Caco-2 (cell line): ENCODE results near the gene BBX. TPM values are rescaled to one million over a fixed set of nuclear protein-coding genes. Genes with fewer than 3 reads are reported as not detected.

Experiments
- BruUV-seq: library from RNA; stranded (reverse); fragments of 400-500 nt; replicated peaks from 2 replicates; lab custom pipeline; 2021; lab: Mats Ljungman, UMichigan
- CTCF ChIA-PET: fragments of 300-600 bp; sonication (Branson Sonifier 250); formaldehyde crosslinking; loops from one replicate; lab custom pipeline; 2022; ENCODE audit warnings: antibody characterized with exemption; lab: Charles Lee
- POLR2A ChIA-PET: fragments of 300-600 bp; sonication (Branson Sonifier 250); formaldehyde crosslinking; loops from one replicate; lab custom pipeline; 2022; ENCODE audit warnings: antibody characterized with exemption; lab: Charles Lee
- DNase-seq, 2 experiments: peaks; one replicate each; pipeline versions ENCODE4 v3.0.0 to v3.0.0-alpha.2; 2020 to 2022
- H3K27me3 ChIP-seq: replicated peaks from 2 replicates; pipeline ENCODE4 v1.6.0; 2011; ENCODE audit warnings: low read length; ENCODE audit not compliant: control insufficient read depth, insufficient read depth
- H3K36me3 ChIP-seq: 2 replicates; pipeline ENCODE4 v1.5.1; 2011; ENCODE audit warnings: low read length; ENCODE audit not compliant: control insufficient read depth, insufficient read depth
- H3K4me1 ChIP-seq: fragments of 250-450 bp; sonication (Bioruptor Pico); 2 replicates; pipeline ENCODE4 v1.5.1; 2020; ENCODE audit warnings: mild to moderate bottlenecking
- H3K4me3 ChIP-seq: 2 replicates; pipeline ENCODE4 v1.5.1; 2011; ENCODE audit warnings: low read depth, mild to moderate bottlenecking, control low read depth, low read length
- H3K9me3 ChIP-seq: fragments of 250-450 bp; sonication (Bioruptor Pico); 2 replicates; pipeline ENCODE4 v1.5.1; 2020; ENCODE audit warnings: mild to moderate bottlenecking, moderate library complexity
- H3K27ac Mint-ChIP-seq: one replicate; pipeline ENCODE4 v1.8.0; 2022; ENCODE audit warnings: mixed read lengths; ENCODE audit not compliant: unreplicated experiment
- H3K27me3 Mint-ChIP-seq: one replicate; pipeline ENCODE4 v1.8.0; 2022; ENCODE audit warnings: mixed read lengths; ENCODE audit not compliant: insufficient read depth, unreplicated experiment
- H3K36me3 Mint-ChIP-seq: one replicate; pipeline ENCODE4 v1.8.0; 2022; ENCODE audit warnings: mild to moderate bottlenecking, mixed read lengths; ENCODE audit not compliant: insufficient read depth, unreplicated experiment
- H3K4me1 Mint-ChIP-seq: one replicate; pipeline ENCODE4 v1.8.0; 2022; ENCODE audit warnings: low read depth, mixed read lengths; ENCODE audit not compliant: unreplicated experiment
- H3K4me3 Mint-ChIP-seq: one replicate; pipeline ENCODE4 v1.8.0; 2022; ENCODE audit warnings: mild to moderate bottlenecking, moderate library complexity, mixed read lengths; ENCODE audit not compliant: unreplicated experiment
- H3K9me3 Mint-ChIP-seq: one replicate; pipeline ENCODE4 v1.8.0; 2022; ENCODE audit warnings: mixed read lengths; ENCODE audit not compliant: unreplicated experiment
- intact Hi-C: fragments of 100-400 bp; cut with micrococcal nuclease; formaldehyde crosslinking; loops from one replicate; pipeline ENCODE4 v1.10.0; 2022; ENCODE audit not compliant: unreplicated experiment
- total RNA-seq: library from RNA; stranded (reverse); gene quantifications from 2 replicates; pipeline ENCODE4 v1.2.3, GENCODE V29; 2022
- TF ChIP-seq, protein P1 (sequence below), 2 experiments: fragments of 200-600 bp in 1 of 2; IDR thresholded peaks; 1 replicate in 1 of 2; 2 replicates in 1 of 2; pipeline versions ENCODE4 v1.5.1 to v1.8.0; 2011 to 2022; ENCODE audit warnings: antibody characterized with exemption in 1 of 2, control low read depth in 1 of 2, inconsistent platforms in 1 of 2, low read depth in 1 of 2, low read length in 1 of 2, mild to moderate bottlenecking in 1 of 2, moderate library complexity in 1 of 2; ENCODE audit not compliant: insufficient read depth in 1 of 2, severe bottlenecking in 1 of 2, unreplicated experiment in 1 of 2

The BBX gene
- total RNA-seq, 1 experiment from 2014 or later: 2.6 TPM

DNA sequence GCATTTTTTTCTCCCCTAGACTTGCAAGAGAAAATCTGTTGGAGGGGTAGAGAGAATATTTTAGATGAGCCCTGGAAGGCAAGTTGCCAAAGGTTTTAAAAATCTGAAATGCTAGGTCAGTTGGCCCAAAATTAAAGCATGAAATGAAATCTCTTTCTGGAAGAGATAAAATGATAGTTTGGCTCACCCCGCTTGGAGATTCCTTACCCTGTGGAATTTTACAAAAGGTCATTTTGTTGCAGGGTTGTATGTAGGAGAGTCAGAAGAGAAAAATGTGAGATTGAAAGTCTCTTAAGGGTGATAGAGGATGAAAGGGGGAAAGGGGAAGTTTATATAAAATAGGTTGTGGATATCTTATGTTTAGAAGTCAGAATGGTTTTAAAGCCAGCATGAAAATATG lies 290.3 kb downstream of the BBX start:
- H3K27ac Mint-ChIP-seq: no peak overlapping the region
- H3K4me1 ChIP-seq: no peaks in the 10 kb centered on the region
- H3K9me3 Mint-ChIP-seq: no peaks in the 10 kb centered on the region
- peaks cover 7% of the 10 kb centered on the region for H3K27me3 Mint-ChIP-seq
- H3K4me1 Mint-ChIP-seq: peaks cover 5% of the 10 kb centered on the region
- H3K4me3 ChIP-seq: no peak overlapping the region
- no peaks in the 10 kb centered on the region for H3K27me3 ChIP-seq
- BruUV-seq: no TSS peak
- DNase-seq: no peak
- intact Hi-C loops: no loop called here
- H3K9me3 ChIP-seq: no peaks in the 10 kb centered on the region
- H3K36me3 Mint-ChIP-seq: no peaks in the 10 kb centered on the region
- H3K4me3 Mint-ChIP-seq: no peak overlapping the region
- POLR2A ChIA-PET: no interaction called here
- TF ChIP-seq, protein P1, sequence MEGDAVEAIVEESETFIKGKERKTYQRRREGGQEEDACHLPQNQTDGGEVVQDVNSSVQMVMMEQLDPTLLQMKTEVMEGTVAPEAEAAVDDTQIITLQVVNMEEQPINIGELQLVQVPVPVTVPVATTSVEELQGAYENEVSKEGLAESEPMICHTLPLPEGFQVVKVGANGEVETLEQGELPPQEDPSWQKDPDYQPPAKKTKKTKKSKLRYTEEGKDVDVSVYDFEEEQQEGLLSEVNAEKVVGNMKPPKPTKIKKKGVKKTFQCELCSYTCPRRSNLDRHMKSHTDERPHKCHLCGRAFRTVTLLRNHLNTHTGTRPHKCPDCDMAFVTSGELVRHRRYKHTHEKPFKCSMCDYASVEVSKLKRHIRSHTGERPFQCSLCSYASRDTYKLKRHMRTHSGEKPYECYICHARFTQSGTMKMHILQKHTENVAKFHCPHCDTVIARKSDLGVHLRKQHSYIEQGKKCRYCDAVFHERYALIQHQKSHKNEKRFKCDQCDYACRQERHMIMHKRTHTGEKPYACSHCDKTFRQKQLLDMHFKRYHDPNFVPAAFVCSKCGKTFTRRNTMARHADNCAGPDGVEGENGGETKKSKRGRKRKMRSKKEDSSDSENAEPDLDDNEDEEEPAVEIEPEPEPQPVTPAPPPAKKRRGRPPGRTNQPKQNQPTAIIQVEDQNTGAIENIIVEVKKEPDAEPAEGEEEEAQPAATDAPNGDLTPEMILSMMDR (IDR thresholded peaks at IDR 0.05; ENCODE audit: insufficient read depth in 1 of 2, low read depth in 1 of 2, low read length in 1 of 2, severe bottlenecking in 1 of 2, unreplicated experiment in 1 of 2): no peak
- CTCF ChIA-PET: no interaction called here
- no peaks in the 10 kb centered on the region for H3K36me3 ChIP-seq

DNA sequence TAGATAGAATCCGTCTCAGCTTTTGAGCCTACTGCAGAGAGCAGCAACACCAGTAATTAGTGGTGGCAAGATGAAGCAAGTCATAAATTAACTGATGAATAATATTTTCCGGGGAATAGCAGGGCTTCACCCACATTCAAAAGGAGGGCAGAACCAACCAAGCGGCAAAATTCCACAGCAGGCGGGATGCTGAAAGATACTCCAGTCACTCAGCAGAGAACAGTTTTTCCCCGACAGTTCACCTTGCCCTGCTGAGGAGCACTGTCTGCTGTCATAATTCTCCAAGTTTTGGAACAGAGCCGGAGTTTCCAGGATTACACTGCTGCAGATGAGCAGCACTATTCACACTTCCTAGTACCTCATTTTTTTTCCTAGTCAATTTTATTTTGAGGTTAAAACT lies 293.3 kb downstream of the BBX start:
- intact Hi-C loops: no loop called here
- CTCF ChIA-PET: interaction anchor here (0.6 kb wide), 1 partner anchor 112 kb away, joined by 3 read pairs; no protein-coding TSS in a partner anchor

DNA sequence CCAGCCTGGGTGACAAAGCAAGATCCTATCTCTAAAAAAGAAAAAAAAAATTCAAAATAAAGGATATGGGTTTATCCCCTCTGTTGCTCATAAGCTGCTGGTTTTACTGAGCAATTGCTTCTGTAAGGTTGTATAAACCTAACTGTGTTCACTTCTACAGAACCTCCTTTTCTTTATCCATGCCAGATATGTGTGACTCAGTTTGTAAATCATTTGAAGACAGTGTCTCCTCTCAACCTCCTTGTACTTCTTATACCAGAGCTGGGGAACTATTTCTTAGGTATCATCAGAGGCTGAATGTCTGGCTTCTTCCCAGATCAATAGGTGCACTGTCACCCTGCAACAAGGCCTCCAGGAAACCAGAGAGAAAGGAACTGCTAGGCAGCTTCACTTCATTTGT lies 294.3 kb downstream of the BBX start:
- peaks cover 4% of the 10 kb centered on the region for H3K27me3 Mint-ChIP-seq
- H3K36me3 Mint-ChIP-seq: no peaks in the 10 kb centered on the region
- no peak for DNase-seq
- H3K36me3 ChIP-seq: no peaks in the 10 kb centered on the region
- H3K4me1 Mint-ChIP-seq: peaks cover 5% of the 10 kb centered on the region
- BruUV-seq: no TSS peak
- H3K27ac Mint-ChIP-seq: no peak overlapping the region
- TF ChIP-seq, protein P1 (IDR thresholded peaks at IDR 0.05; ENCODE audit: insufficient read depth in 1 of 2, low read depth in 1 of 2, low read length in 1 of 2, severe bottlenecking in 1 of 2, unreplicated experiment in 1 of 2): no peak
- POLR2A ChIA-PET: no interaction called here
- H3K9me3 Mint-ChIP-seq: no peaks in the 10 kb centered on the region
- H3K4me3 ChIP-seq: no peak overlapping the region
- H3K4me3 Mint-ChIP-seq: no peak overlapping the region
- CTCF ChIA-PET: no interaction called here
- H3K9me3 ChIP-seq: no peaks in the 10 kb centered on the region
- no peaks in the 10 kb centered on the region for H3K27me3 ChIP-seq
- intact Hi-C loops: no loop called here
- no peaks in the 10 kb centered on the region for H3K4me1 ChIP-seq

More for the DNA sequence above, 293.3 kb downstream of the BBX start:
- H3K36me3 ChIP-seq: no peaks in the 10 kb centered on the region
- Mint-ChIP-seq H3K36me3 (no peaks in the 10 kb centered on the region), H3K9me3 (no peaks in the 10 kb centered on the region), H3K27me3 (peaks cover 4% of the 10 kb centered on the region), H3K4me1 (peaks cover 5% of the 10 kb centered on the region), H3K27ac (no peak overlapping the region), H3K4me3 (no peak overlapping the region)
- no peaks in the 10 kb centered on the region for H3K27me3 ChIP-seq
- no peak for DNase-seq
- no peaks in the 10 kb centered on the region for H3K9me3 ChIP-seq
- H3K4me1 ChIP-seq: no peaks in the 10 kb centered on the region
- BruUV-seq: no TSS peak
- TF ChIP-seq, protein P1 (IDR thresholded peaks at IDR 0.05; ENCODE audit: insufficient read depth in 1 of 2, low read depth in 1 of 2, low read length in 1 of 2, severe bottlenecking in 1 of 2, unreplicated experiment in 1 of 2): no peak
- POLR2A ChIA-PET: no interaction called here
- no peak overlapping the region for H3K4me3 ChIP-seq
